Memory B cell (primary cell): Measurements from ENCODE around the gene FLT1.

Source experiments
- ATAC-seq: fragments of 150-1000 bp; cut with Tn5 transposase; 2 replicates; pipeline ENCODE4 v1.10.0; 2021; ENCODE audit warnings: low read depth, mild to moderate bottlenecking, moderate library complexity
- DNase-seq, 2 donors: peaks; one replicate each; pipeline ENCODE4 v3.0.0; 2022; ENCODE audit warnings: low spot score in 2 of 2
- H3K27ac Mint-ChIP-seq: one replicate; pipeline ENCODE4 v1.8.0; 2022; ENCODE audit warnings: mild to moderate bottlenecking, moderate library complexity, mixed read lengths
- H3K27me3 Mint-ChIP-seq: one replicate; pipeline ENCODE4 v1.8.0; 2022; ENCODE audit warnings: mixed read lengths
- H3K36me3 Mint-ChIP-seq: one replicate; pipeline ENCODE4 v1.8.0; 2022; ENCODE audit warnings: mild to moderate bottlenecking, mixed read lengths
- H3K4me1 Mint-ChIP-seq: one replicate; pipeline ENCODE4 v1.8.0; 2022; ENCODE audit warnings: mixed read lengths
- H3K4me3 Mint-ChIP-seq: one replicate; pipeline ENCODE4 v1.8.0; 2022; ENCODE audit warnings: mild to moderate bottlenecking, moderate library complexity, mixed read lengths
- H3K9me3 Mint-ChIP-seq: one replicate; pipeline ENCODE4 v1.8.0; 2022; ENCODE audit warnings: mixed read lengths

FLT1 gene

DNA sequence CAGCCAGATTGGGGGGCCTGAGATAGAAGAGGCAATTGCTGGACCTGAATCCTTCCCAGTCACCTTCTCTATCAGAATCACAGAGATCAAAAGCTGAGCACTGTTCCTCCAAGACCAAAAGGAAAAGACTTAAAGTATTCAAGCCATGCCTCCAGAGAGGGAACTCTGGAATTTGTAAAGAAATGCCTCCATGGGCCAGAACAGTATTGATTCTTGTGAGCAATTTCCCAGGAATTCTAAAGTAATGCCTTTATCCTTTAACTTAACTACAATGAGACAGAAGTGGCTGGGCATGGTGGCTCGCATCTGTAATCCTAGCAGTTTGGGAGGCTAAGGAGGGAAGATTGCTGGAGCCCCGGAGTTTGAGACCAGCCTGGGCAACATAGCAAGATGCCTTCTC is 148.8 kb downstream of the FLT1 start:
- Mint-ChIP-seq H3K27me3 (peaks cover 10% of the 10 kb centered on the region), H3K4me3 (no peak overlapping the region), H3K4me1 (no peaks in the 10 kb centered on the region), H3K27ac (no peak overlapping the region), H3K36me3 (peaks cover 4% of the 10 kb centered on the region), H3K9me3 (no peaks in the 10 kb centered on the region)
- ATAC-seq (no peak), DNase-seq (no peak)

DNA sequence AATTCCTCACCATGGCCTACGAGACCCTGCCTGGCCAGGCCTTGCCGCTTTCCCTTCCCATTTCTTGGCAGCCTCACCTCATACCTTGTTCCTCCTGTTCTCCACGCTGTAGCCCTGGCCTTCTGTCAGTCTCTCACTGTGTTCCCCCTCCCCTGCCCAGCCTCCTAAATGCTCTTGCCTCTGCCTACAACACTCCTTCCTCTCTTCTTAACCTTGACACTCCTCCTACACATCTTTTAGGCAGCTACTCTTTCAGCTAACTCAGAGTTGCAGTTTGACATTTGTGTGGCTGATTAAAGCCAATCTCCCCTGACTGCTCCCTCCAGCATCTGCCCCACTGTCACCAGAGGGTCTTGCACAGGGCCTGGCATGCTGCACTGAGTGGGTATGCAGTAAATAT is 150.8 kb downstream of the FLT1 start:
- H3K36me3 Mint-ChIP-seq, result peaks cover 4% of the 10 kb centered on the region

DNA sequence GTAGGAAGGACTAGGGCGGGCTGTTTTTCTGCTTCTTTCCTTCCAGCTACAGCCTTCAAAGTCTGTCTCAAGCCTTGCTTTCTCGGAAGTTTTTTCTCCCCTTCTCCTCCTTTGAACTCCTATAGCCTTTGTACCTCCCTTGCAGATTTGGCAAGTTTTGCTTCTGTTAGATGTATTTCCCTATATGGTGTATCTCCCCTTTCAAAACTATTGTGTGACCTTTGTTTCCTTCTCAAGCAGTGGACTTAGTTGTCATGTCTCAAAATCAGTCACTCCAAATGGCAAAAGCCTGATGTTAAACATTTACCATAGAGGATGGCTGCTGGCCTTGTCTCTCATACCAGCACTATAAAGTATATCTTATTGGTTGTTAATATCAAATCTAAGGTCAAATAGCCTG is 152.7 kb downstream of the FLT1 start:
- H3K36me3 Mint-ChIP-seq, result peaks cover 4% of the 10 kb centered on the region
- no peaks in the 10 kb centered on the region for H3K4me1 Mint-ChIP-seq
- ATAC-seq (no peak), DNase-seq (no peak)
- H3K4me3 Mint-ChIP-seq, result no peak overlapping the region
- H3K27me3 Mint-ChIP-seq, result peaks cover 10% of the 10 kb centered on the region
- no peaks in the 10 kb centered on the region for H3K9me3 Mint-ChIP-seq
- no peak overlapping the region for H3K27ac Mint-ChIP-seq

More for the DNA sequence above, 150.8 kb downstream of the FLT1 start:
- Mint-ChIP-seq H3K4me3 (no peak overlapping the region), H3K27ac (no peak overlapping the region), H3K9me3 (no peaks in the 10 kb centered on the region), H3K4me1 (no peaks in the 10 kb centered on the region), H3K27me3 (peaks cover 8% of the 10 kb centered on the region)
- ATAC-seq, result no peak
- DNase-seq, result no peak

DNA sequence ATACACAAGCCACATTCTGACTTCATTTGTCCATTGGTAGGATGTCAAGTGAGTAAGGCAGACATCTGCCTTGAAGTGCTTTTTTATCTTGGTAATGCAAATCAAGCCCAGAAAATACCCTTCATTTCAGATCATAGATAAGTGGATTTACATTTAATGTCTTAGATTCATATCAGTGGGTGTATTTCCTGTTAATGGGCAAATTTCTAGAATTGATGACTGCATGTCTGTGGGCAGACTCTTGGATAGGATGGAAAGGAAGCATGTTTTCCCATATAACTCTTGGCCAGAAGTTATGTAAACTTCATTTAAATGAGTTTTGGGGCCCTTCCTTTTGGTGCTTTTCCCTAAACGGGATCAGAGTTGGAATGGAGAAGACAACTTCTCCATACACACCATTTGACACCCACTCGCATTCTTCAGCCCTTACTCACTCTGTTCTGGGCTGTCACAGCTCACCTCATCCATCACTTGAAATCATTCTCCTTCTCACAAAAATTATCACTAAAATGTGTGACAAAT is 154.6 kb downstream of the FLT1 start:
- Mint-ChIP-seq H3K36me3 (peaks cover 4% of the 10 kb centered on the region), H3K9me3 (no peaks in the 10 kb centered on the region), H3K4me1 (no peaks in the 10 kb centered on the region), H3K4me3 (no peak overlapping the region), H3K27ac (no peak overlapping the region), H3K27me3 (peaks cover 10% of the 10 kb centered on the region)
- DNase-seq (no peak), ATAC-seq (no peak)

DNA sequence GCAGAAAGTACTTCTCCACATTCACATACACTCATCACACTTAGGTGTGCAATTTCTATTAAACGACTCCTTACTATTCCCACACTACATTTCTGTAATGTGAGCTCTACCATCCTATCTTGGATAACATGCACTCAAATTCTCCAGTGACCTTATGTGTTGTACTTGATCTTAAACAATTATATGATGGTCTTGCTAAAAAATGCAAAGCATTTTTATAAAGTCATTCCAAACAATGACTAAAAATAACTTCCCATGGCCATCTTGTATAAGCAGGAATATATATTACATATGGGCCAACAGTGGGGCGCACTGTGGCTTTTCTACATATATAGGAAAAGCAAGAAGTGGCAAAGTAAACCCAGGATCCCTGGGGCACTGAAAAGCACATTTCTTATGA is 155.5 kb downstream of the FLT1 start:
- DNase-seq, result no peak
- Mint-ChIP-seq H3K4me1 (no peaks in the 10 kb centered on the region), H3K9me3 (no peaks in the 10 kb centered on the region), H3K36me3 (peaks cover 3% of the 10 kb centered on the region), H3K27me3 (peaks cover 10% of the 10 kb centered on the region), H3K27ac (no peak overlapping the region), H3K4me3 (no peak overlapping the region)
- no peak for ATAC-seq

DNA sequence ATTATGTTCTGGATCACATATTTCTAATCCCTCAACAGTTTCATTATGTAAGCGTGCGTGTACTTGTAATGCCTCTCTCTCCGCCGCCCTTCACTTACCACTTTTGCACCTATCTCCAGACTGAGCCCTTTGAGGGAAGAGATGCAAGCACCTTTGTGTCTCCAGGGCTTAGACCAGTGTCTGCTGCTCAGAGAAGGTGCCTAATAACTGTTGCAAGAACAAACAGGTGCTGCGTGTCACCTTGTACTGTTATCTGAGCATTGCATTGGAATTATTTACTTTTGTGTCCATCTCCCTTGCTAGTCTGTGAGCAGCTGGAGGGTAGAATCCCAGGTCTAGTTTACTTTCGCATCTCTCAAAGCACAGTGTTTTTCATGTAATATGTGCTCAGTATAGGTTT is 156.2 kb downstream of the FLT1 start:
- Mint-ChIP-seq H3K36me3 (no peaks in the 10 kb centered on the region), H3K4me1 (no peaks in the 10 kb centered on the region), H3K27ac (no peak overlapping the region), H3K4me3 (no peak overlapping the region), H3K27me3 (peaks cover 4% of the 10 kb centered on the region), H3K9me3 (no peaks in the 10 kb centered on the region)
- DNase-seq, result no peak
- no peak for ATAC-seq

DNA sequence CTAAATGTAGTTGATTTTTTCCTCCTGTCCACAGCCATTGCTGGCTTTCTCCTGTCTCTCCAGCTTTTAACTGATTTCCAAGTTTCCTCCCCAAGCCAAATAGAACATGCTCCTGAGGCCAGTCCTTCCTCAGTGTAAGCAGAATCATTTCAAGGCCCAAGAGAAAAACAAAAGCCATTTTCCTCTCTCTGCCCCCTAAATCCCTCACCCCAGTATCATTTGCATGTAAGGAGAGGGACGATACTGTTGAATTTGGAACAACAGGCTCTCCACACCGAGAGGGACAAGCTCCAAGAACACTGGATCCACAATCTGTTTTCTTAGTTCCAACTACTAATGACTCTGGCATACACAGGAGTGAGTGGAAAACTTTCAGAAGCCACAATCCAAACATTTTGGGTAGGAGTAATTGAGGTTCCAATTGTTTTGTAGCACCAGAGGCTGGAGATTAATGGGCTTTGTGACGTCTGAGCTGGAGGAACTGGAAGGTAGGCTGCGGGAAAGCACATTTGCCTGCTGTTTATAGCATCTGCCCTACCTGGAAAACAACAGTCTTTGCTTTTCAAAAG is 156.8 kb downstream of the FLT1 start:
- DNase-seq, result no peak
- H3K27ac Mint-ChIP-seq, result no peak overlapping the region
- H3K27me3 Mint-ChIP-seq, result peaks cover 4% of the 10 kb centered on the region
- no peak for ATAC-seq
- H3K4me3 Mint-ChIP-seq, result no peak overlapping the region
- no peaks in the 10 kb centered on the region for H3K36me3 Mint-ChIP-seq
- no peaks in the 10 kb centered on the region for H3K9me3 Mint-ChIP-seq
- no peaks in the 10 kb centered on the region for H3K4me1 Mint-ChIP-seq

DNA sequence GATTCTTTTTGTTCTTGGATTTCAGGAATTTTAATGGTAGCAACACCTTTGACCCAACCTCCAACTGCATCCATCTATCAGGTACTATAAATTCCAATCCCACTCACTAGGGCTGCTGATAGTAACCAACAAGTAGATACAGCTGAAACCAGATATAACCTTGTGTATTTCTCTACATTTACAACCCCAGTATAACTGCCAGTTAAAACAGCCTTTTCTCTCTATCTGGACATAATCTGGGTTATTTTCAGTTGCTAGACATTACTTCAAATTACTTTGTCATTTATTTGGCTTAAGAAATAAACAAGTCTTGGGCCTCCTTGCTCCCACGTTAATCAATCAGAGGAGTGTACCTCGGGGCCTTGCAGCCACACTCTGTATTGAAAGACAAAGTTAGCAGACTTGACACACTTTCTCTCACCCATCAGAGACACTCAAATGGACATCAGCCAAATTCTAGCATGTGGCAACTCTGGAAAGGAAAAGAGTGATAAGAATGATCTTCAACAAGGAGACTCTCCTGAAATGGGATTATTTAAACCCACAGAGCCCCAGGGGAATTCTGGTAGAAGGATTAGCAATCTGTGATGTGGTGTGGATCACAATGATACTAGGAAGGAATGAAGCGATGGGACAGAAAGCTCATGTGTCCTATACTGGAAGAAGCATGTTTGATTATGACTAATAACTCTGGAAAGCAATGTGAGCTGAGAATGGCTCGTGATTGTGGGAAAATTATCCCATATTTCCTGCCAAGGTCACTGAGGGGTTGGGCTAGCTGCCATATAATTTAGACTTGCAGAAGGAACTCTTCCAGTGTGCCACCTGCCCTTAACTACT is 157.5 kb downstream of the FLT1 start:
- H3K4me1 Mint-ChIP-seq, result no peaks in the 10 kb centered on the region
- H3K9me3 Mint-ChIP-seq, result no peaks in the 10 kb centered on the region
- H3K36me3 Mint-ChIP-seq, result no peaks in the 10 kb centered on the region
- ATAC-seq, result no peak
- peaks cover 4% of the 10 kb centered on the region for H3K27me3 Mint-ChIP-seq
- no peak for DNase-seq
- H3K27ac Mint-ChIP-seq, result no peak overlapping the region
- no peak overlapping the region for H3K4me3 Mint-ChIP-seq

DNA sequence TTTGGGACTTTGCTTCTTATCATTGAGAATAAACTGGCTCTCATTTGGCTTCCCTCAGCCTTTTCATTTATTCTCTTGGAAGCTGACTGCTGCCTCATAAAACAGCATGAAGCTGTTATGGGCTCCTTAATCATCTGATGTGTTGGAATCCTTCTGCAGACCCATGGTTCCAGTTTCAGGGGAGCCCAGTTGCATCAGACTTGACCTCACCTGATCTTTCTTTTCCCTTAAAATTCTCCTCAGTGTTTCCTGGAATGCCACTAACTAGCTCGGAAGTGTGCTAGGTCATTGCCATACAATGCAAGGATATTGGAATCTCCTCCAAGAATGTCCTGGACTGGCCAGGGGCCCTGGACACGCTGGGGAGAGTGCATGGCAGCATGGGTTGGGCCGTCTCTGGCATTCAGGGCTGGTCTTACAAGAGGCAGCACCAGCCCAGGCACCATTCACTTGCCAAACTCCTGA is 158.7 kb downstream of the FLT1 start:
- no peak overlapping the region for H3K4me3 Mint-ChIP-seq
- no peak overlapping the region for H3K27ac Mint-ChIP-seq
- no peaks in the 10 kb centered on the region for H3K9me3 Mint-ChIP-seq
- ATAC-seq, result no peak
- peaks cover 4% of the 10 kb centered on the region for H3K27me3 Mint-ChIP-seq
- H3K4me1 Mint-ChIP-seq, result no peaks in the 10 kb centered on the region
- DNase-seq, result no peak
- no peaks in the 10 kb centered on the region for H3K36me3 Mint-ChIP-seq

DNA sequence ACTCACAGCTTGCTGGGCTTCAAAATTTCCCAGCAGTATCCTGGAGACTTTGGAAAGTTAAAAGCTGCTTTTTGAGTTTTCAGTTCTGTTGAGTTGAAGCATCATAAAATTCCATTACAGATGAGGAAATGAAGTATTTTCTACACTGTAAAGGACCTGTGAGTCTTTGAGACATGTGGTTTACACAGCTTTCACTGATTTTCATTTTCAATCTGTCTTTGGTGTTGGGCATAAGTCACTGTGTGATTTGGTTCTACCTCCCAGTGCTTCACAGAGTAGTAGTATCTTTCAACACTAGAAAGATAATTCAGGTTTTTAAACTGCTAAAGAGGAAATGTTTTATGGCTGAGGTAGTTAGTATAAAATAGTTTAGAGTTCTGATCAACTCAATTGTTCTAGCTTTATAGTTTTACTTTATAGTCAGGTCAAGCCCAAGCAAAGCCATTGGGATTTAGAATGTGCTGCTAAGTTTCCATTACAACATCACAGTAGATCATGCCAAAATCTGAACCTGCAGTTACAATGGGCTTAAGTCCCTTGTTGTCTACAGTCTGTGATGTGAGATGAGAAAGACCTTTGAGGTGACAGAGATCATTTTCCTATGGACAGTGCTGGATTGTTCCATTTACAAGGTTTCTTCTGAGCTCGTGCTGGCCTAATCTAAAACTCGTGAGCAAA is 161.6 kb downstream of the FLT1 start:
- H3K4me1 Mint-ChIP-seq, result no peaks in the 10 kb centered on the region
- H3K4me3 Mint-ChIP-seq, result no peak overlapping the region
- no peak overlapping the region for H3K27ac Mint-ChIP-seq
- H3K9me3 Mint-ChIP-seq, result no peaks in the 10 kb centered on the region
- H3K36me3 Mint-ChIP-seq, result no peaks in the 10 kb centered on the region
- DNase-seq (no peak), ATAC-seq (no peak)
- H3K27me3 Mint-ChIP-seq, result no peaks in the 10 kb centered on the region

DNA sequence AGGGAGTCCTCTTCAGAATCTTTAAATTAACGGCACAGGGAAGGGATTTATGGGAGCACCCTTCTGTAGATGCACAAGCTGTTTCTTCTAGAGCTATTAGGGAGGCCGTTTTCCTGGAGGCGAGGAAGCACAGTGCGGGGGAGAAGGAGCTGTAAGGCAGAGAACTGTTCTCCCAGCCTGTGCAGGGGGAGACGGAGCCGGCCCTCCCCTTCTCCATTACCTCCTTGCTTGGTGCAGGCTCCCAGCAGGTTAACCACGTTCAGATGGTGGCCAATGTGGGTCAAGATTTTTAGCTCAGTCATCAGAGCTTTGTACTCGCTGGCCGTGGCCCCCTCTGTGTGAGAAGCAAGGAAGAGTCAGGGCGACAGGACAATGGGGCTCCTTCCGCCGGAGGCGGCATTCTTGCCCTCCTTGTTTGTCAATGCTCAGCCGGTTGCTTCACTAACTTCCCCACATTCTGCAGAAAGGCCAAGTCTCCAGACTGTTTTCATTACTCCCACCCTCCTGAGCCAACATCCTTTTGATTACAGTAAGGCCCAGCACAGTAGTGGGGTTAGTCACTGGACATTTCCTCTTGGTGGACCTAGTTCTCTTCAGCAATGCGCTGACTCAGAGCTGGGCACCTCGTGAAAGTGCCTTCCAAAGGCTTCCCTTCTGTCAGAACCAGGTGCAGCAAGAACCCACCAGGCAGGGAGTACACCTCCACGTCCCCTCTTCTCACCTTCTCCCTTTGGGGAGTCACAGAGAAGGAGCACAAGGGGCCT is 165.4 kb downstream of the FLT1 start:
- no peaks in the 10 kb centered on the region for H3K36me3 Mint-ChIP-seq
- no peak for ATAC-seq
- H3K27ac Mint-ChIP-seq, result no peak overlapping the region
- no peak for DNase-seq
- H3K4me1 Mint-ChIP-seq, result no peaks in the 10 kb centered on the region
- H3K4me3 Mint-ChIP-seq, result no peak overlapping the region
- H3K27me3 Mint-ChIP-seq, result no peaks in the 10 kb centered on the region
- H3K9me3 Mint-ChIP-seq, result no peaks in the 10 kb centered on the region

DNA sequence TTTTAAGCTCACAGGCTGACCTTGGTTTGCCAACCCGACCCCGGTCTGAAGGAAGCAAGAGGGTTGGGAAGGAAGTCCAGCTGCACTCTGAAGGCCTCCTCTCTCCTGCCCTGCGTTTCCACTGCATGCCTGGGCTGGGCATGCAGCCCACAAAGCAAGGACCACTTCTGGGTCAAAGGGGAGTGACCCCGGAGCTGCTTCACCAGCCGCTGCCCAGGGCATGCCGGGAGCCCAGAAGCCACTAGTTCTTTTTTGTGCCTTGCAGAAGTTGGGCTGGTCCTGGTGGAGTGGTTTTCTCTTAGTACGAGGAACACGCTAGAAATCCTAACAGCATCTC is 166.7 kb downstream of the FLT1 start:
- no peak overlapping the region for H3K27ac Mint-ChIP-seq
- H3K27me3 Mint-ChIP-seq, result no peaks in the 10 kb centered on the region
- DNase-seq, result no peak
- H3K4me3 Mint-ChIP-seq, result no peak overlapping the region
- ATAC-seq, result no peak
- H3K36me3 Mint-ChIP-seq, result no peaks in the 10 kb centered on the region
- no peaks in the 10 kb centered on the region for H3K9me3 Mint-ChIP-seq
- H3K4me1 Mint-ChIP-seq, result peaks cover 3% of the 10 kb centered on the region

DNA sequence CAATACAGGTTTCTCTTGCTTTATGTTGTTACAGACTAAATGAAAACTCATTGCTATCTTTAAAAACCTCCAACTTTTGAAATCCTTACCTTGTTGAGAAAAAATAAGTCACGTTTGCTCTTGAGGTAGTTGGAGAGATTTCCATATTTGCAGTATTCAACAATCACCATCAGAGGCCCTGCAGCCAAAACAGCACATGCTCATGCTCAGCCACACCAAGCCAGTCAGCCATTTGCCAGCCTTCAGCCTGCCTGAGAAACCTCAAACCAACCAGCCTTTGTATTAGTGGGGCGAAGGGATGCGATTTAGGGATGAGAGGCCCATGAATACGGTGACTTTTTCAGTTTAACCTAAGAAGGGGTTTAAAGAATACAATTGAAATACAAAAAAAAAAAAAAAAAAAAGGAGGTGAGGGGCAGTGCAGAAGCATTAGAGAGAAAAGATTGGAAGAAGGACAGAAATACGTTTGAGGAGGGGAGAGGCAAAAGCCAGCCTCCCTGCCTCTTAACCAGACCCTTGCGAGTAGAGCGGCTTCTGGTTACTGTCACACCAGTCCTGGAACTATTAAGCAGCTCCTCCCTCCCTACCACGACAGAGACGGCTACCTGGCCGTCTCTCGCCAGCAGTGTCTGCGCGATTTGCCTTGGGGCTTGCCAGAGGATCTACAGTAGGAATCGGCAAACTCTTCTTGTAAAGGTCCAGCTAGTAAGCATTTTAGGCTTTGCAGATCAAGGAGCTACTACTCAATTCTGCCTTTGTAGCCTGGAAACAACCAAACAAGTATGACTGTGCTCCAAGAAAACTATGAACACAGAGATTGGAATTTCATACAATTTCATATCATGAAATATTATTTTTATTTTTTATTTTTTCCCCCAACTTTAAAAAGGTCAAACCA is 167.3 kb downstream of the FLT1 start:
- Mint-ChIP-seq H3K4me1 (peaks cover 3% of the 10 kb centered on the region), H3K9me3 (no peaks in the 10 kb centered on the region), H3K36me3 (no peaks in the 10 kb centered on the region), H3K27me3 (no peaks in the 10 kb centered on the region), H3K4me3 (no peak overlapping the region), H3K27ac (no peak overlapping the region)
- no peak for DNase-seq
- ATAC-seq, result no peak
